IMR-90 (cell line): ENCODE data around the gene TEX2. TPM values are rescaled to one million over a fixed set of nuclear protein-coding genes. Genes with fewer than 3 reads are reported as not detected.

Source experiments
- ATAC-seq: fragments of 200-7000 bp; cut with Tn5 transposase; 2 replicates; pipeline ENCODE4 v1.9.1; 2020; ENCODE audit warnings: low read depth, mild to moderate bottlenecking, moderate library complexity
- BruUV-seq: library from RNA; stranded (reverse); fragments of 400-500 nt; replicated peaks from 2 replicates; lab custom pipeline; 2021; lab: Mats Ljungman, UMichigan
- CTCF ChIA-PET: fragments of 300-600 bp; formaldehyde crosslinking; extraction: SDS; loops from one replicate; lab custom pipeline; 2021; ENCODE audit warnings: antibody characterized with exemption; lab: Yijun Ruan, JAX
- POLR2A ChIA-PET: fragments of 300-600 bp; sonication (Branson Sonifier 250); formaldehyde crosslinking; loops from one replicate; lab custom pipeline; 2022; ENCODE audit warnings: antibody characterized with exemption; ENCODE audit not compliant: unreplicated experiment; lab: Charles Lee
- DNase-seq: peaks from one replicate; pipeline ENCODE4 v3.0.0; 2013
- H2AFZ ChIP-seq: replicated peaks from 2 replicates; pipeline ENCODE3; 2013; ENCODE audit warnings: low read length, mild to moderate bottlenecking; ENCODE audit not compliant: poor library complexity
- H2AK5ac ChIP-seq: 2 replicates; pipeline ENCODE4 v1.6.1; 2013; ENCODE audit warnings: low read depth, low read length, inconsistent platforms
- H2AK9ac ChIP-seq: replicated peaks from 2 replicates; pipeline ENCODE3; 2013; ENCODE audit warnings: mild to moderate bottlenecking, low read depth, low read length, moderate library complexity; ENCODE audit not compliant: poor library complexity
- H2BK120ac ChIP-seq: 2 replicates; pipeline ENCODE4 v1.6.1; 2013; ENCODE audit warnings: low read depth, low read length, inconsistent platforms
- H2BK15ac ChIP-seq: 3 replicates; pipeline ENCODE4 v1.6.1; 2013; ENCODE audit warnings: low read depth, low read length, inconsistent platforms
- H2BK20ac ChIP-seq: 2 replicates; pipeline ENCODE4 v1.6.1; 2013; ENCODE audit warnings: low read depth, mild to moderate bottlenecking, inconsistent platforms, low read length, moderate library complexity
- H2BK5ac ChIP-seq: 2 replicates; pipeline ENCODE4 v1.6.1; 2013; ENCODE audit warnings: mild to moderate bottlenecking, low read depth, low read length, inconsistent platforms; ENCODE audit not compliant: poor library complexity, severe bottlenecking
- H3K14ac ChIP-seq: replicated peaks from 2 replicates; pipeline ENCODE4 v1.6.1; 2013; ENCODE audit warnings: low read depth, low read length, inconsistent platforms
- H3K18ac ChIP-seq: 2 replicates; pipeline ENCODE4 v1.6.1; 2013; ENCODE audit warnings: low read depth, low read length, control low read depth
- H3K23ac ChIP-seq: 2 replicates; pipeline ENCODE4 v1.6.1; 2013; ENCODE audit warnings: low read depth, low read length, inconsistent platforms
- H3K27ac ChIP-seq: 2 replicates; pipeline ENCODE4 v1.5.1; 2013; ENCODE audit warnings: mild to moderate bottlenecking, control low read depth, low read length; ENCODE audit not compliant: insufficient read depth
- H3K27me3 ChIP-seq: 2 replicates; pipeline ENCODE4 v1.6.1; 2013; ENCODE audit warnings: low read length; ENCODE audit not compliant: control insufficient read depth, insufficient read depth
- H3K36me3 ChIP-seq: 2 replicates; pipeline ENCODE4 v1.6.1; 2013; ENCODE audit warnings: low read length, mixed read lengths; ENCODE audit not compliant: control insufficient read depth, insufficient read depth
- H3K4ac ChIP-seq: 2 replicates; pipeline ENCODE4 v1.6.1; 2013; ENCODE audit warnings: low read depth, low read length, inconsistent platforms
- H3K4me1 ChIP-seq: 2 replicates; pipeline ENCODE4 v1.6.1; 2013; ENCODE audit warnings: low read length, mixed read lengths; ENCODE audit not compliant: control insufficient read depth, insufficient read depth
- H3K4me2 ChIP-seq: 2 replicates; pipeline ENCODE4 v1.6.1; 2013; ENCODE audit warnings: low read depth, mild to moderate bottlenecking, control low read depth, low read length, moderate library complexity
- H3K4me3 ChIP-seq: 2 replicates; pipeline ENCODE4 v1.5.1; 2013; ENCODE audit warnings: low read depth, mild to moderate bottlenecking, control low read depth, low read length, moderate library complexity; ENCODE audit not compliant: insufficient read depth
- H3K56ac ChIP-seq: 2 replicates; pipeline ENCODE4 v1.6.1; 2013; ENCODE audit warnings: low read length, inconsistent platforms; ENCODE audit not compliant: insufficient read depth; ENCODE audit errors: extremely low read depth
- H3K79me1 ChIP-seq, 2 experiments: 2 replicates each; pipeline ENCODE4 v1.6.1; 2013; ENCODE audit warnings: low read length in 2 of 2, inconsistent platforms in 1 of 2, low read depth in 1 of 2
- H3K9ac ChIP-seq: 2 replicates; pipeline ENCODE4 v1.6.1; 2013; ENCODE audit warnings: low read depth, low read length, control low read depth
- H3K9me1 ChIP-seq: 2 replicates; pipeline ENCODE4 v1.6.1; 2013; ENCODE audit warnings: low read length, inconsistent platforms; ENCODE audit not compliant: insufficient read depth
- H3K9me3 ChIP-seq: 2 replicates; pipeline ENCODE4 v1.6.1; 2013; ENCODE audit warnings: low read length; ENCODE audit not compliant: control insufficient read depth, insufficient read depth
- H4K20me1 ChIP-seq: 2 replicates; pipeline ENCODE4 v1.6.1; 2013; ENCODE audit warnings: low read length, inconsistent platforms; ENCODE audit not compliant: insufficient read depth
- H4K5ac ChIP-seq: 2 replicates; pipeline ENCODE4 v1.6.1; 2013; ENCODE audit warnings: mild to moderate bottlenecking, low read depth, low read length, control low read depth
- H4K8ac ChIP-seq, 2 experiments: 2 replicates each; pipeline ENCODE4 v1.6.1; 2013; ENCODE audit warnings: low read depth in 2 of 2, low read length in 2 of 2, control low read depth in 1 of 2, inconsistent platforms in 1 of 2
- H4K91ac ChIP-seq: 2 replicates; pipeline ENCODE4 v1.6.1; 2013; ENCODE audit warnings: low read depth, low read length, inconsistent platforms; ENCODE audit not compliant: insufficient read depth
- BHLHE40 ChIP-seq: fragments of 150-350 bp; IDR thresholded peaks from 2 replicates; pipeline ENCODE4 v1.6.1; 2016; ENCODE audit warnings: mild to moderate bottlenecking, low read depth, low read length
- CEBPB ChIP-seq: IDR thresholded peaks from 2 replicates; pipeline ENCODE4 v1.6.1; 2012; ENCODE audit warnings: low read depth, low read length, improper control_type of control experiment
- CHD1 ChIP-seq: IDR thresholded peaks from 2 replicates; pipeline ENCODE4 v1.6.1; 2012; ENCODE audit warnings: low read depth, low read length, improper control_type of control experiment
- CTCF ChIP-seq: conservative IDR thresholded peaks from 2 replicates; pipeline ENCODE4 v1.5.1; 2012; ENCODE audit warnings: mild to moderate bottlenecking, low read depth, low read length, improper control_type of control experiment
- ELK1 ChIP-seq: fragments of 150-350 bp; IDR thresholded peaks from 2 replicates; pipeline ENCODE4 v1.6.1; 2016; ENCODE audit warnings: low read depth, mild to moderate bottlenecking, low read length, moderate library complexity, borderline replicate concordance
- FOS ChIP-seq: fragments of 150-350 bp; IDR thresholded peaks from 2 replicates; pipeline ENCODE4 v1.6.1; 2016; ENCODE audit warnings: low read depth, low read length
- MAFK ChIP-seq: IDR thresholded peaks from 2 replicates; pipeline ENCODE4 v1.6.1; 2012; ENCODE audit warnings: low read depth, low read length, improper control_type of control experiment
- MXI1 ChIP-seq: IDR thresholded peaks from 2 replicates; pipeline ENCODE4 v1.6.1; 2012; ENCODE audit warnings: low read depth, mild to moderate bottlenecking, low read length, moderate library complexity, borderline replicate concordance
- NFE2L2 ChIP-seq: fragments of 150-350 bp; IDR thresholded peaks from 2 replicates; pipeline ENCODE4 v1.6.1; 2016; ENCODE audit warnings: low read depth, mild to moderate bottlenecking, low read length
- POLR2A ChIP-seq: IDR thresholded peaks from 2 replicates; pipeline ENCODE4 v1.6.1; 2012; ENCODE audit warnings: mild to moderate bottlenecking, low read depth, low read length
- RAD21 ChIP-seq: IDR thresholded peaks from 2 replicates; pipeline ENCODE4 v1.6.1; 2012; ENCODE audit warnings: low read length, improper control_type of control experiment
- RCOR1 ChIP-seq: IDR thresholded peaks from 2 replicates; pipeline ENCODE4 v1.6.1; 2012; ENCODE audit warnings: mild to moderate bottlenecking, low read length, improper control_type of control experiment; ENCODE audit not compliant: insufficient replicate concordance
- USF2 ChIP-seq: fragments of 150-350 bp; IDR thresholded peaks from 2 replicates; pipeline ENCODE4 v1.6.1; 2017; ENCODE audit warnings: mild to moderate bottlenecking, antibody characterized with exemption, low read length, low read depth
- WGBS, 2 experiments: methylation state at CpG; one replicate each; pipeline versions ENCODE4 v1.1.5 to v1.1.7; 2013; ENCODE audit warnings: missing lambda C conversion rate in 2 of 2; ENCODE audit not compliant: insufficient read length in 1 of 2; ENCODE audit errors: extremely low coverage in 2 of 2; 5-methylcytosine and 5-hydroxymethylcytosine counted together
- dilution Hi-C: fragments of 300-500 bp; cut with HindIII; formaldehyde crosslinking; loops from one replicate; pipeline ENCODE4 v1.14.3; 2018; ENCODE audit warnings: low sequenced_read_pairs; ENCODE audit not compliant: unreplicated experiment
- in situ Hi-C: fragments of 300-500 bp; cut with MboI; formaldehyde crosslinking; loops from 3 replicates; pipeline ENCODE4 v1.14.3; 2019; ENCODE audit warnings: low sequenced_read_pairs, inconsistent platforms, mixed read lengths
- intact Hi-C: fragments of 100-400 bp; cut with micrococcal nuclease; formaldehyde crosslinking; loops from 2 replicates; pipeline ENCODE4 v1.10.0; 2022
- polyA plus RNA-seq, 3 experiments: library from polyadenylated mRNA; depleted of rRNA; stranded (reverse); fragments of >200 nt; gene quantifications; 2 replicates each; pipeline ENCODE4 v1.2.3, GENCODE V29; 2012; ENCODE audit warnings: low replicate concordance in 1 of 3
- total RNA-seq: library from RNA; depleted of rRNA; stranded (reverse); fragments of >200 nt; gene quantifications from 2 replicates; pipeline ENCODE4 v1.2.3, GENCODE V29; 2012

Gene TEX2
- total and polyA plus RNA-seq, 2 of the 4 experiments (the other 2 are of a cell fraction), result 18.2 to 21.9 TPM

- H3K27ac ChIP-seq, result no peak overlapping the region
- H2BK5ac ChIP-seq, result no peak overlapping the region
- no peaks in the 10 kb centered on the region for H3K27me3 ChIP-seq
- H3K79me1 ChIP-seq, result peaks cover 0 to 3% of the 10 kb centered on the region in 2 experiments; a peak in 1 of 4 replicates
- dilution Hi-C loops, result no loop called here
- no peak overlapping the region for H2BK20ac ChIP-seq
- no peak overlapping the region for H3K4me3 ChIP-seq
- H3K4me2 ChIP-seq, result no peak overlapping the region
- no peak overlapping the region for H2BK15ac ChIP-seq
- no peak overlapping the region for H3K14ac ChIP-seq
- H3K23ac ChIP-seq, result no peak overlapping the region
- no peak overlapping the region for H4K8ac ChIP-seq
- no peak overlapping the region for H2AK9ac ChIP-seq
- no peak overlapping the region for H3K9ac ChIP-seq
- ATAC-seq (no peak), DNase-seq (no peak)
- no peak overlapping the region for H2AFZ ChIP-seq
- POLR2A ChIA-PET, result interaction anchor here (0.7 kb wide), 1 partner anchor 32 kb away, joined by 3 read pairs; no protein-coding TSS in a partner anchor
- no peak overlapping the region for H4K5ac ChIP-seq
- H3K18ac ChIP-seq, result no peak overlapping the region
- peaks cover 6% of the 10 kb centered on the region for H3K4me1 ChIP-seq
- peaks cover 2% of the 10 kb centered on the region; the same call in 1 of the 2 replicates for H3K36me3 ChIP-seq
- CTCF ChIA-PET, result no interaction called here
- no peak overlapping the region for H2AK5ac ChIP-seq
- no peak overlapping the region for H3K4ac ChIP-seq
- intact Hi-C loops, result no loop called here
- peaks cover 6% of the 10 kb centered on the region for H3K9me1 ChIP-seq
- TF ChIP-seq ELK1 (no peak), MAFK (no peak), USF2 (no peak), NFE2L2 (no peak), RAD21 (no peak), MXI1 (no peak), CEBPB (no peak), BHLHE40 (no peak), CHD1 (no peak), CTCF (no peak), POLR2A (no peak), RCOR1 (no peak), FOS (no peak)
- in situ Hi-C loops, result no loop called here
- H2BK120ac ChIP-seq, result no peak overlapping the region
- BruUV-seq, result no TSS peak
- no peaks in the 10 kb centered on the region for H4K20me1 ChIP-seq
- 98% methylated on average over 5 of the region's 7 CpGs; no CpG with 5 or more reads in 1 of the 2 experiments for whole genome bisulfite sequencing, 2 experiments
- H3K56ac ChIP-seq, result no peak overlapping the region
- no peaks in the 10 kb centered on the region for H3K9me3 ChIP-seq
- H4K91ac ChIP-seq, result no peak overlapping the region
Measured at GRCh38 chr17:64177311-64178010, 85.6 kb downstream of the TEX2 start.
